ENCODE data around the gene KLC3.

DNA sequence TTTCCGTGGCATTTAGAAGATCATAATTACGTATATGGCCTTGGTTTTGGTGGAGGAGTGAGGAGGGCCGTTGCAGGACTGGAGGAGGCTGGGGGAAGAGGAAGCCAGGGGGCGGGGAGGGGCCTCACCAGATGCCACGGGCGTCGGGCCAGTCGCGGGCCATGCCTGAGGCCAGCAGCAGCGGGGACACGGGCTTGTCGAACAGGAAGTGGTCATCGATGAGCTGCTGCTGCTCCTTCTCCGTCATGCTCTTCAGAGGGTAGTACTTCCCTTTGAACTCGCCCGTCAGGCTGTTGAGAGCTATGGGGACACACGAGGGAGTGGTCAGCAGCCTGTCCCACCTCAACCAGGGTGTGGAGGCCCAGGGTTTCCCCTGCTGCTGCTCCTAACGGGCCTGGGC, 28.9 kb upstream of the KLC3 start:
- no peak for TF ChIP-seq EZH2phosphoT487 (IDR thresholded peaks at IDR 0.05; ENCODE audit: insufficient read depth, low read depth)
- TF ChIP-seq EZH2 (IDR thresholded peaks at IDR 0.05; ENCODE audit: insufficient read depth, poor library complexity, severe bottlenecking), result no peak

Data from GM23248 (cell line).